SK-N-SH (cell line): Measurements from ENCODE around the gene TAB2. TPM values are rescaled to one million over a fixed set of nuclear protein-coding genes. Genes with fewer than 3 reads are reported as not detected.

Source experiments
- CTCF ChIA-PET: fragments of 300-600, 350-600 bp; formaldehyde crosslinking; extraction: SDS; loops from one replicate; lab custom pipeline; 2021; lab: Yijun Ruan, JAX
- POLR2A ChIA-PET: fragments of 350-600 bp; sonication (Branson Sonifier 250); formaldehyde crosslinking; extraction: SDS; loops from one replicate; lab custom pipeline; 2020; ENCODE audit warnings: antibody characterized with exemption, inconsistent platforms; lab: Yijun Ruan, JAX
- DNase-seq: peaks from one replicate; pipeline ENCODE4 v3.0.0; 2012
- H2AFZ ChIP-seq: fragments of 200-600 bp; sonication (generic); 2 replicates; pipeline ENCODE4 v1.8.1; 2016; ENCODE audit warnings: antibody characterized with exemption, mild to moderate bottlenecking, low read depth
- H3F3A ChIP-seq: fragments of 200-600 bp; sonication (generic); replicated peaks from 2 replicates; pipeline ENCODE3; 2016; ENCODE audit warnings: antibody characterized with exemption, mild to moderate bottlenecking; ENCODE audit not compliant: insufficient read depth
- H3K27ac ChIP-seq, 2 experiments: fragments of 200-500 bp in 1 of 2; fragments of 200-600 bp in 1 of 2; sonication (Bioruptor generic) in 1 of 2; sonication (generic), shearing (Covaris generic) in 1 of 2; 2 replicates each; pipeline versions ENCODE4 v1.5.1 to v1.6.1; 2014 to 2016; ENCODE audit warnings: low read depth in 2 of 2, inconsistent platforms in 1 of 2, low read length in 1 of 2, mild to moderate bottlenecking in 1 of 2, mixed read lengths in 1 of 2
- H3K27me3 ChIP-seq: fragments of 200-600 bp; sonication (generic), shearing (Covaris generic); 2 replicates; pipeline ENCODE4 v1.6.1; 2016; ENCODE audit warnings: mixed run types; ENCODE audit not compliant: insufficient read depth
- H3K36me3 ChIP-seq, 2 experiments: fragments of 200-500 bp in 1 of 2; fragments of 200-600 bp in 1 of 2; sonication (Bioruptor generic) in 1 of 2; sonication (generic) in 1 of 2; replicated peaks in 1 of 2; 2 replicates each; pipeline versions ENCODE3 to v1.5.1; 2014 to 2016; ENCODE audit warnings: low read length in 1 of 2, mild to moderate bottlenecking in 1 of 2; ENCODE audit not compliant: insufficient read depth in 2 of 2, control insufficient read depth in 1 of 2
- H3K4me1 ChIP-seq, 2 experiments: fragments of 200-500 bp in 1 of 2; fragments of 200-600 bp in 1 of 2; sonication (Bioruptor generic) in 1 of 2; sonication (generic), shearing (Covaris generic) in 1 of 2; 2 replicates each; pipeline versions ENCODE4 v1.5.1 to v1.6.1; 2014 to 2016; ENCODE audit warnings: low read depth in 1 of 2, low read length in 1 of 2, mixed run types in 1 of 2; ENCODE audit not compliant: insufficient read depth in 2 of 2, control insufficient read depth in 1 of 2
- H3K4me2 ChIP-seq: fragments of 200-600 bp; sonication (generic), shearing (Covaris generic); 2 replicates; pipeline ENCODE4 v1.6.1; 2017; ENCODE audit warnings: mixed run types
- H3K4me3 ChIP-seq, 2 experiments: fragments of 200-500 bp in 1 of 2; fragments of 200-600 bp in 1 of 2; sonication (Bioruptor generic) in 1 of 2; sonication (generic), shearing (Covaris generic) in 1 of 2; 2 replicates each; pipeline versions ENCODE4 v1.5.1 to v1.8.1; 2014 to 2016; ENCODE audit warnings: low read depth in 2 of 2, inconsistent platforms in 1 of 2, low read length in 1 of 2, mild to moderate bottlenecking in 1 of 2, mixed read lengths in 1 of 2, moderate library complexity in 1 of 2
- H3K79me2 ChIP-seq: fragments of 200-600 bp; sonication (generic); 2 replicates; pipeline ENCODE4 v1.8.1; 2017; ENCODE audit warnings: mild to moderate bottlenecking; ENCODE audit not compliant: insufficient read depth
- H3K9ac ChIP-seq: fragments of 200-600 bp; sonication (generic); 2 replicates; pipeline ENCODE4 v1.6.1; 2017; ENCODE audit warnings: mixed run types
- H3K9me2 ChIP-seq: fragments of 200-600 bp; sonication (generic); 2 replicates; pipeline ENCODE4 v1.6.1; 2017; ENCODE audit warnings: mixed run types
- H3K9me3 ChIP-seq: fragments of 200-600 bp; sonication (generic); 2 replicates; pipeline ENCODE4 v1.6.1; 2017; ENCODE audit warnings: mixed run types, mild to moderate bottlenecking, moderate library complexity
- H4K20me1 ChIP-seq: fragments of 200-600 bp; sonication (generic); 2 replicates; pipeline ENCODE4 v1.6.1; 2017; ENCODE audit warnings: mild to moderate bottlenecking, mixed run types; ENCODE audit not compliant: insufficient read depth
- GABPA ChIP-seq: IDR thresholded peaks from 2 replicates; pipeline ENCODE4 v1.4.0; 2012; ENCODE audit warnings: low read depth, mild to moderate bottlenecking
- IRF3 ChIP-seq: fragments of 150-350 bp; IDR thresholded peaks from 2 replicates; pipeline ENCODE4 v1.6.1; 2016; ENCODE audit warnings: mild to moderate bottlenecking, low read depth, low read length
- JUND ChIP-seq: IDR thresholded peaks from 2 replicates; pipeline ENCODE4 v1.4.0; 2012
- MEF2A ChIP-seq: IDR thresholded peaks from 2 replicates; pipeline ENCODE4 v1.4.0; 2012; ENCODE audit warnings: low read depth, borderline replicate concordance
- NRF1 ChIP-seq: IDR thresholded peaks from 2 replicates; pipeline ENCODE4 v1.6.1; 2012; ENCODE audit warnings: low read depth, mild to moderate bottlenecking, low read length
- RAD21 ChIP-seq: IDR thresholded peaks from 2 replicates; pipeline ENCODE4 v1.6.1; 2012; ENCODE audit warnings: mild to moderate bottlenecking, low read length
- RCOR1 ChIP-seq: fragments of 150-350 bp; IDR thresholded peaks from 2 replicates; pipeline ENCODE4 v1.6.1; 2017; ENCODE audit warnings: antibody characterized with exemption, low read length
- REST ChIP-seq: IDR thresholded peaks from 2 replicates; pipeline ENCODE4 v1.6.1; 2012; ENCODE audit warnings: mild to moderate bottlenecking, low read depth, low read length, moderate library complexity
- SIN3A ChIP-seq: IDR thresholded peaks from 2 replicates; pipeline ENCODE4 v1.6.1; 2012; ENCODE audit warnings: low read depth, mild to moderate bottlenecking, low read length, moderate library complexity, borderline replicate concordance
- TCF12 ChIP-seq: IDR thresholded peaks from 2 replicates; pipeline ENCODE4 v1.4.0; 2012
- TEAD4 ChIP-seq: IDR thresholded peaks from 2 replicates; pipeline ENCODE4 v1.4.0; 2012; ENCODE audit warnings: mild to moderate bottlenecking, borderline replicate concordance; ENCODE audit not compliant: insufficient read depth
- ZBTB33 ChIP-seq: IDR thresholded peaks from 2 replicates; pipeline ENCODE4 v1.4.0; 2012; ENCODE audit warnings: low read depth, borderline replicate concordance
- WGBS: methylation state at CpG from one replicate; pipeline ENCODE4 v1.1.6; 2017; ENCODE audit warnings: low lambda C conversion rate; 5-methylcytosine and 5-hydroxymethylcytosine counted together
- polyA plus RNA-seq, 3 experiments: library from polyadenylated mRNA; depleted of rRNA; stranded (reverse); fragments of >200 nt; gene quantifications; 2 replicates each; pipeline ENCODE4 v1.2.3, GENCODE V29; 2012

Gene TAB2
- polyA plus RNA-seq, 1 of the 3 experiments (the other 2 are of a cell fraction), result 24.4 TPM

- Histone ChIP-seq H3F3A (peaks cover 4% of the 10 kb centered on the region), H3K27ac (no peak overlapping the region), H3K9me3 (no peaks in the 10 kb centered on the region), H3K4me3 (no peak overlapping the region), H2AFZ (no peak overlapping the region), H3K79me2 (peaks cover 77% of the 10 kb centered on the region), H3K36me3 (peaks cover 32 to 46% of the 10 kb centered on the region in 2 experiments), H3K4me2 (no peak overlapping the region), H4K20me1 (peaks cover 20% of the 10 kb centered on the region; the same call in 1 of the 2 replicates), H3K9ac (no peak overlapping the region), H3K27me3 (no peaks in the 10 kb centered on the region), H3K9me2 (no peaks in the 10 kb centered on the region), H3K4me1 (no peaks in the 10 kb centered on the region; a peak in 2 of 4 replicates)
- TF ChIP-seq ZBTB33 (no peak), TCF12 (no peak), RCOR1 (no peak), MEF2A (no peak), REST (no peak), TEAD4 (no peak), JUND (no peak), GABPA (no peak), NRF1 (no peak)
- no peak for DNase-seq
- CTCF ChIA-PET, result interaction anchor here (1.2 kb wide), 1 partner anchor 52 kb away, joined by 3 read pairs; no protein-coding TSS in a partner anchor
- POLR2A ChIA-PET, result no interaction called here
Observed at GRCh38 chr6:149380523-149380922, 63.0 kb downstream of the TAB2 start.

- H3K4me2 ChIP-seq, result no peak overlapping the region
- WGBS, result 98% methylated on average over 4 of the region's 4 CpGs
- POLR2A ChIA-PET, result no interaction called here
- DNase-seq, result no peak
- no peaks in the 10 kb centered on the region for H3K9me3 ChIP-seq
- H3K79me2 ChIP-seq, result peaks cover 83% of the 10 kb centered on the region
- CTCF ChIA-PET, result interaction anchor here (0.7 to 0.8 kb wide), 2 partner anchors 11 to 48 kb away, joined by 3 to 4 read pairs; no protein-coding TSS in a partner anchor
- no peaks in the 10 kb centered on the region for H3F3A ChIP-seq
- H3K9ac ChIP-seq, result no peak overlapping the region
- no peaks in the 10 kb centered on the region for H3K27me3 ChIP-seq
- H3K9me2 ChIP-seq, result no peaks in the 10 kb centered on the region
- H4K20me1 ChIP-seq, result peaks cover 27% of the 10 kb centered on the region
- no peak overlapping the region for H2AFZ ChIP-seq
- peaks cover 0 to 2% of the 10 kb centered on the region in 2 experiments; a peak in 2 of 4 replicates for H3K4me1 ChIP-seq
- peaks cover 25 to 52% of the 10 kb centered on the region in 2 experiments for H3K36me3 ChIP-seq
- H3K4me3 ChIP-seq, result no peak overlapping the region
- H3K27ac ChIP-seq, result no peak overlapping the region
- TF ChIP-seq RAD21, result no peak
- no peak for TF ChIP-seq ZBTB33
- TF ChIP-seq IRF3, result no peak
- no peak for TF ChIP-seq SIN3A
- no peak for TF ChIP-seq REST
Observed at GRCh38 chr6:149383371-149383770, 65.9 kb downstream of the TAB2 start.
